CD4-positive, alpha-beta T cell treated with Interleukin-17A for 4 hours (primary cell): Measurements from ENCODE around the gene POMC.
"Not testable (repeated sequence)": the region's sequence is repeated elsewhere in the genome, so short reads cannot be mapped to it uniquely, and the experiment has no call there.

Experiments used
- DNase-seq: peaks from one replicate; pipeline ENCODE4 v3.0.0-alpha.2; 2020; ENCODE audit warnings: mixed read lengths

POMC gene

GRCh38 chr2:25176541-25177181 is 8.3 kb upstream of the POMC start:
- no peak for DNase-seq

GRCh38 chr2:25176138-25176537 is 7.8 kb upstream of the POMC start:
- DNase-seq = no peak

GRCh38 chr2:25174192-25174861 is 5.9 kb upstream of the POMC start:
- DNase-seq = no peak

- DNase-seq = no peak
These were observed 5.3 kb upstream of the POMC start for GRCh38 chr2:25173719-25174118.

- no peak for DNase-seq
These were observed 2.5 kb upstream of the POMC start for GRCh38 chr2:25170888-25171287.

- DNase-seq = no peak
These were observed 692 bp upstream of the POMC start for GRCh38 chr2:25169073-25169470.

GRCh38 chr2:25165992-25166875 is 2.1 kb downstream of the POMC start:
- peak; percentile 64 for DNase-seq

GRCh38 chr2:25164561-25164960 is 3.8 kb downstream of the POMC start:
- DNase-seq = no peak

GRCh38 chr2:25162061-25162460 is 6.3 kb downstream of the POMC start:
- not testable (repeated sequence) for DNase-seq

GRCh38 chr2:25161055-25161781 is 7.2 kb downstream of the POMC start:
- peak; percentile 75 for DNase-seq

- no peak for DNase-seq
These were observed 8.0 kb downstream of the POMC start for GRCh38 chr2:25160376-25160775.

GRCh38 chr2:25159949-25160348 is 8.4 kb downstream of the POMC start:
- DNase-seq = no peak

- DNase-seq = no peak
These were observed 10.1 kb downstream of the POMC start for GRCh38 chr2:25158096-25158852.

GRCh38 chr2:25155401-25155800 is 13.0 kb downstream of the POMC start:
- no peak for DNase-seq

GRCh38 chr2:25151718-25152117 is 16.7 kb downstream of the POMC start:
- no peak for DNase-seq

- not testable (repeated sequence) for DNase-seq
These were observed 17.4 kb downstream of the POMC start for GRCh38 chr2:25150993-25151392.

- DNase-seq = no peak
These were observed 18.7 kb downstream of the POMC start for GRCh38 chr2:25149646-25150045.

GRCh38 chr2:25146896-25147295 is 21.5 kb downstream of the POMC start:
- no peak for DNase-seq

GRCh38 chr2:25145803-25146202 is 22.6 kb downstream of the POMC start:
- no peak for DNase-seq

- DNase-seq = no peak
These were observed 27.3 kb downstream of the POMC start for GRCh38 chr2:25141120-25141519.

- DNase-seq = not testable (repeated sequence)
These were observed 27.8 kb downstream of the POMC start for GRCh38 chr2:25140535-25140934.

- no peak for DNase-seq
These were observed 35.7 kb downstream of the POMC start for GRCh38 chr2:25132693-25133092.
